Stimulated activated CD4-positive, alpha-beta T cell treated with anti-CD3 and anti-CD28 coated beads, Interleukin-12 subunit alpha, Interleukin-12 subunit beta, amount 100 ng/mL, for 48 hours (primary cell): ENCODE data around the gene TBX1.

Experiments
- DNase-seq, 3 donors: peaks; one replicate each; pipeline ENCODE4 v3.0.0-alpha.2; 2020; ENCODE audit warnings: low read depth in 2 of 3, low spot score in 1 of 3

Gene TBX1

DNA sequence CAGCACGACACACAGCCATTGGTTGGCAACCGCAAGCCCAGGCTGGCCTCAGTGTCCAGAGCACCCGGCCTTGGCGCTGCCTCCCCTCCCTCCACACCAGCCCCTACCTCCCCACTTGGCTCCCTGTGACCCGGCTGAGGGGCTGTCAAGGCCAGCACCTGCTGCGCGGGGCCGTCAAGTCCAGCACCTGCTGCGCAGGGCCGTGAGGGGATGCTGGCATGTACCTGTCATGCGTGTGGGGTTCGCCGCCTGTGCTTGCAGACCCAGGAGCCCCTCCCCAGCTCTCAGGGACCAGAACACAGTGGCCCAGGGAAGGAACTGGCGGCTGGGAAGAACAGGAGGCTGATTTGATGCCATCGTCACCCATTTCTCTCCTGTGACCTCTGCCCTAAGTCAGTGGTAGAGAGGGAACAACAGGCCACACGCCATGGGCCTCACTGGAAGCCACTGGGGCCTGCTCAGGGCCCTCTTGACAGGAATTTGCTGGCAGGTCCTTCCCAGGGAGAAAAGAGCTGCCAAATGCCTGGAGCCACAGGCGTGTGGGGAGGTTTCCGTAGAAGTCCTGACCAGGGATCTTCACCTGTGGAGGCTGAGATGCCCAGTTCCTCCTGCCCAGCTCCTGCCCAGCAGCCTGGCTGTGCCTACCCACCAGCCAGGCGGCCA lies 37.6 kb downstream of the TBX1 start:
- no peak for DNase-seq

DNA sequence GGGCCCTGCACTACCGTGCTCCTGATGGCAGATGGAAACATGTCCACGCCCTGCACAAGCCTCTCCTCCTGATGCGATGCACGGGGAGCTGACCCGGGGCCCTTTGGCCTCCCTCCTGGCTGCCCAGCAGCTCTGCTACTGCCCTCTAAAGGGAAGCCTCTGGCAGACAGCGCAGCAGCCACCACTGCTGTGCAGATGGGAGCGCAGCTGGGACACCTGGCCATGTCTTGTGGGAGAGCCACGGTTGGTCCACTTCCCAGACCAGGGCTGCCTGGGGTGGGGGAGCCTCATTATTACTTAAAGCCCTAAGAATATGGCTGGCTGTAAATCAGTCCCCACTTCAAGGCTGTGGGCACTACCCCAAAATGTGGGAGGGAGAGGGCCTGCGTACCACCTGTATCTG lies 38.3 kb downstream of the TBX1 start:
- DNase-seq = no peak

- DNase-seq = no peak
Observed at GRCh38 chr22:19799322-19800190, 39.0 kb downstream of the TBX1 start.

DNA sequence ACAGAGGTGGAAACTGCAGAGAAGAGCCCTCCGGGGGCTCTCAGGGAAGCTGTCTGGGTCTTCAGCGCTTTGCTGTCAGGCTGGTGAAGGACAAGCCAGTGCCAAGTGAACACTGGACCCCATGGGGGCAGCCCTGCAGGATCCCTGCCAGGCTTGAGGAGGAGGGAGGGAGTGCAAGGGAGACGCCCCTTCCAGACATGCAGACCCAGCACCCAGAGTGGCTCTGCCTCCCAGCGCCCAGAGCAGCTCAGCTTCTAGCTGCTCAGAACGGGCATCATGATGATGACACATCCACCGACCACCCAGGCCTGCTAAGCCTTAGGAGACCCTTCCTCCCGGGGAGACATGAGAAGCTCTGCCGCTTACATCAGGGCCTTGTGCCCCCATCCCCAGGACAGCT lies 39.7 kb downstream of the TBX1 start:
- DNase-seq = no peak

DNA sequence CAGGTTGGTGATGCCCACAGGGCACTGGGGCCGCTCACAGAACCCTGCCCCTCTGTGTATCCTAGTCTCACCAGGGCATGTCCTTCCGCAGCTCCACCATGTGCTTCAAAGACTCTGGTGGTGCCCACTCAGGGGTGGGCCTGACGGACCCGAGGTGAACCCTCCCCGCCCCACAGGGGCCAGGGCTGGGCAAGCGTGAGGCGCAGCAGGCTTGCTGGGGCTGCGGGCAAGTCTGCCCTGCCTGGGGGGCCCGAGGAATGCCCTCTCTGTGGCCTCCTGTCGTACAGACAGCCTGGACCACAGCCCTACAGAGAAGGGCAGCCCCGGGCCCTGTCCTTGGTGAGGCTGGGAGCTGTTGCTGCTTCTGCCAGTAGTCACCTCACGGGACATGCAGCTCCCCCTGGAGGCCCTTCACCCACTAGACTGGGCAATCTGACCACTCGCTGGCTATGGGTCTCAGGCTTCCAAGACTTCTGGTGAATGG lies 40.2 kb downstream of the TBX1 start:
- DNase-seq = no peak

DNA sequence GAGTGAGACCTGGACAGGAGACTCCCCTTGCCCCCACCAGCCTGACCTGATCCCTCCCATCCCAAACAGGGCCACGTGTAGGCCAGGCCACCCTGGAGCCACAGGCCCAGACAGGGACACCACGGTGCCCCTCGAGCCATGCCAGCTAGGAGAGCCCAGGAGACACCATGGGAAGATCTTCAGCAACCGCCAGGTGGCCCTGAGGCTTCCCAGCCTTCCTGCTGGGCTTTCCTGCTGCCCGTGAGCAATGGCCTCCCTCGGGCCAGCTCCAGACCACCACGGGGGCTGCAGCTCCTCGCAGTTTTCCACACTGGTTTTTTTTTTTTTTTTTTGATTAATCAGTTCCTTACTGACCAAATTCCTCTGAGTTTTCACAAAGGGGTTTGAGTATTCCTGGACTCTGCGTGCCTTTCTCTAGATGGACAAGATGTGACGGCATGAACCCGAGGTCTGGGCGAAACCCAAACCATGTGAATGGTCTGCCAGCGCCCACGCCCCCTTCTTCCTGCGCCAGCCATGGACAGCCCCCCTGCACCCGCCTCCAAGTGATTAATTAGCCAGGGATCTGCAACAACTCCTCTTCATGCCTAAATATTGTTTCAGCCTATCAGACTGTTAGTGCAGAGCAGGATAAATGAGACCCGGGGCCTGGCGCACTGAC lies 40.9 kb downstream of the TBX1 start:
- DNase-seq = no peak

DNA sequence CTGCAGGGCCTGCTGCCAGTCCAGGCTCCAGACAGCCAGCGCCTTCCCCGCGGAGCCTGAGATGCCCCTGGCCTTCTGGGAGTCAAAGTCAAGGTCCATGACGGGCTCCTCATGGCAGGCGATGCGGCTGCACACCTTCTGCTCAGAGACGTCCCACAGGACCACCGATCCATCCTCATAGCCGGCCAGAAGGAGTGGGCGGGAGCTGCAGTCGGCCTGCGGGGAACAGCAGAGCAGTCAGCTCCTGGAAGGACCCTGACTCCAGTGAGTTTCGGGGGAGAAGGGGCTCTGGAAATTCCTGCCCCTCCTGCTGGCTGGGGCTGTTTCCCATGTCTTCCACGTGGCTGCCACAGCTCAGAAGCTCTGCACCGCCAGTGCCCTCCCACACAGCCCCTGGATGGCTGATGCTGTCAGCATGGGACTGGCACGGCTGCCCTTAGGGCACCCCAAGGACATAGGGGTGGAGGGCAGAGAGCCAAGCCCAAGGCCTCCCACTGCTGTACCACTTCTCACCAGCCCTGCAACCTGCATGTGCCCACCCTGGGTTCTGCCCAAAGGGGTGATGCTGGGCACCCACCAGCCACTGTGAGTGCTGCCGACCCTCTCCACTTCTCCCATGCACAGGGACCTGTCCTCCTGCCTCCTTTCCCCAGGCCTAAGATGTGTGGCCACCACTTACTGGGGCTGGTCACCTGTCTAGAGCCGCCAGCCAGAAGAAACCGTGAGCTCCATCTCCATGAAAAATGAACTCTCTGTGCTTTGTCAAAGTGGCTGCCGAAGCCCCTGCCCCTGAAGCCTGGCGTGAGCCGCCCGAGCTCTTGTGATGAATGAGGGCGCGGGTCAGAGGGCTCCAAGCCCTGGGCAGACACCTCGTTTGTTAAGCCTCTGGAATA lies 41.7 kb downstream of the TBX1 start:
- no peak for DNase-seq

DNA sequence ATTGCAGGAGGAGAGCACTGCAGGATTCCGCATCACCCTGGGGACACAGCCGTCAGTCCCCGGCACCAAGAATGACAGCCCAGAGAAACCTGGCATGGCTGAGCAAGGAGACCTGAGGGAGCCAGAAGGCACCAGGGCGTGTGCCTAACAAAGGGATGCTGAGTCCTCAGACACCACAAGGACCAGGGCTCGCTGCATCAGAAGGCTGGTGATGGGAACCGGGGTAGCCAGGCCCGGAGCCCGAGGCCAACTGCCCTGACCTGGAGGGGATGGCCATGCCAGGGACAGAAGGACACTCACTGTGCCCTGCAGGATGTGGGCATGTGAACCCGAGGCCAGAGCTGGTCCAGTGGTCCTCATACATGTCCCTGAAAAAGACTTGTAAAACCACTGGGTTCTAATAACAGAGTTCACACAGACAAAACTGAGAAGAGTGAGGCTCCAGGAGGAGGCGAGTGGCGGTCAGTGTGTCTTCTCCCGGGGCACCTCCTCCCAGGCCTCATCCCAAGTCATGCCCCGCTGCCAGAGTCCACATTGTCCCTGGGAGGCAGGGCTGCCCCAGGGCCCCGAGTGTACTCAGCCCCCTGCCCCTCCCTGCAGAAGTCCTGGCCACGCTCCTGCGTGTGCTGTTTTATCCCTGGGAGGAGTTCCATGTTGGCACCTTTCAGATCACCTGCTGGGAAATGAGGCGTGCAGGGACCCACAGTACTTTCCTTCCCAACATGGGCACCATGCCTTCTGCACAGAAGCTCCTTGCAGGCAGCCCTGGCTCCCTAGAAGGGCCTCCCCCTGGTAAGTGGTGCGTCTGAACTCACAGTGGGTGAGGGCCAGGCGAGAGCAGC lies 42.5 kb downstream of the TBX1 start:
- no peak for DNase-seq

DNA sequence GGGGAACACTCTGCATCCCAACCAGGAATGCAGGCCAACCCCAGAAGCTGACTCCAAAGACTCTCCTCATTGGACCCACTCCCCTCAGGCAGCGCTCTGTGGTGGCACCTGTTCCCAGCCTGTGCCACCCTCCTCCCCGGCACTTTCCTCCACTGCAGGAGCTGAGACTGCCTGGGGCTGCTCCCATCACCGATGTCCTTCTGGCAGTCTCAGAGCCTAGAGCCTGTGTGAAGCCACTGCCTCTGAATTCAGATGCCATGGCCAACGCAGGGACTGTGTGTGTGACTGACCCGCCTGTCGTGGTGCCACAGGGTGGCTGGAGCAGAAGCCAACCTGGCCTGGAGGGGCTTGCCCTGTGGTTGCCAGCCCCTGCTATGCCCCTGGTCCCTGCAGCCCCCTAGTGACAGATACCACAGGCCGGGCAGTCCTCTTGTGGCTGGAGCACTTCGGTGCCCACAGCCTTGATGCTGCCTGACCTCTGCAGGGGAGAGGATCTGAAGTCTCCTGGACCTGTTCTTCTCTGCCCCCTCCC lies 43.2 kb downstream of the TBX1 start:
- no peak for DNase-seq

- DNase-seq = no peak
Observed at GRCh38 chr22:19805821-19806212, 45.2 kb downstream of the TBX1 start.

- DNase-seq = no peak
Observed at GRCh38 chr22:19806213-19807160, 45.9 kb downstream of the TBX1 start.

- DNase-seq = no peak
Observed at GRCh38 chr22:19807161-19807913, 46.8 kb downstream of the TBX1 start.

- no peak for DNase-seq
Observed at GRCh38 chr22:19807914-19808872, 47.6 kb downstream of the TBX1 start.

GRCh38 chr22:19808873-19809478 lies 48.4 kb downstream of the TBX1 start:
- no peak for DNase-seq

DNA sequence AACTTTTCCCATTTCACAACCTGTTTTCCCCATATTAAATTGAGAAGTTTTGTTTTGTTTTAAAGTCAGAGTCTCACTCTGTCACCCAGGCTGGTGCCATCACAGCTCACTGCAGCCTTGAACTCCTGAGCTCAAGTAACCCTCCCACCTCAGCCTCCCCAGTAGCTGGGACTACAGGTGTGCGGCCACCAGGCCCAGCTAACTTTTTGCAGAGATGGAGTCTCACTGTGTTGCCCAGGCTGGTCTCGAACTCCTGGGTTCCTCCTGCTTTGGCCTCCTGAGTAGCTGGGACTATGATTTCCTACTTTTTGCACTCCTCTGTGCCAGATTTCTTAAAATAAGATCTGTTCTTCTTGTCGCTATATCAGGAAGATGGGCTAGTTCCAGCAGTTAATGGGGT lies 49.2 kb downstream of the TBX1 start:
- no peak for DNase-seq
